GM12878 (cell line): ENCODE results near the gene COPS3. TPM values are rescaled to one million over a fixed set of nuclear protein-coding genes. Genes with fewer than 3 reads are reported as not detected.
A peak's percentile ranks its signal among the peaks of the same experiment; 100 is the strongest.

Experiments
- ATAC-seq: fragments of 200-7000 bp; cut with Tn5 transposase; 3 replicates; pipeline ENCODE4 v1.9.1; 2020; ENCODE audit warnings: mild to moderate bottlenecking, moderate library complexity
- BruUV-seq: library from RNA; stranded (reverse); fragments of 400-500 nt; replicated peaks from 2 replicates; lab custom pipeline; 2021; lab: Mats Ljungman, UMichigan
- CTCF ChIA-PET: fragments of 300-600 bp; sonication (Branson Sonifier 250); formaldehyde crosslinking; extraction: SDS; loops from one replicate; lab custom pipeline; 2021; ENCODE audit warnings: inconsistent platforms; lab: Yijun Ruan, JAX
- POLR2A ChIA-PET: fragments of 350-600 bp; formaldehyde crosslinking; extraction: SDS; loops from one replicate; lab custom pipeline; 2021; ENCODE audit warnings: inconsistent platforms; lab: Charles Lee
- RAD21 ChIA-PET: fragments of 300-600 bp; sonication (Branson Sonifier 250); formaldehyde crosslinking; loops from one replicate; lab custom pipeline; 2023; ENCODE audit warnings: antibody characterized with exemption; ENCODE audit not compliant: unreplicated experiment; lab: Charles Lee
- SMC1A ChIA-PET: fragments of 300-600 bp; sonication (Branson Sonifier 250); formaldehyde crosslinking; loops from one replicate; lab custom pipeline; 2023; ENCODE audit not compliant: unreplicated experiment, uncharacterized antibody; lab: Charles Lee
- DNase-seq: peaks from one replicate; pipeline ENCODE4 v3.0.0-alpha.2; 2011; ENCODE audit warnings: low read depth, low spot score
- FAIRE-seq: peaks from 3 replicates; lab custom pipeline; 2011; peaks lifted over from hg19 to GRCh38; lab: Jason Lieb, UNC
- H2AFZ ChIP-seq: 2 replicates; pipeline ENCODE4 v1.6.0; 2011; ENCODE audit warnings: low read depth, low read length, control low read depth; ENCODE audit not compliant: control insufficient read depth
- H3K27ac ChIP-seq: 2 replicates; pipeline ENCODE4 v1.5.1; 2011; ENCODE audit warnings: control low read depth; ENCODE audit not compliant: control insufficient read depth, insufficient read depth
- H3K27me3 ChIP-seq, 2 experiments: replicated peaks in 1 of 2; 2 replicates each; pipeline versions ENCODE4 v1.6.0 to v1.6.1; 2011; ENCODE audit warnings: low read length in 1 of 2; ENCODE audit not compliant: control insufficient read depth in 2 of 2, insufficient read depth in 2 of 2
- H3K36me3 ChIP-seq, 2 experiments: 2 replicates each; pipeline ENCODE4 v1.5.1; 2011; ENCODE audit warnings: low read length in 1 of 2; ENCODE audit not compliant: control insufficient read depth in 2 of 2, insufficient read depth in 2 of 2
- H3K4me1 ChIP-seq: 2 replicates; pipeline ENCODE4 v1.6.1; 2011; ENCODE audit warnings: mild to moderate bottlenecking, low read length, moderate library complexity, mixed read lengths; ENCODE audit not compliant: control insufficient read depth, insufficient read depth
- H3K4me2 ChIP-seq: 2 replicates; pipeline ENCODE4 v1.6.0; 2011; ENCODE audit warnings: control low read depth; ENCODE audit not compliant: control insufficient read depth, insufficient read depth
- H3K4me3 ChIP-seq: fragments of 200-600 bp; sonication (generic); 2 replicates; pipeline ENCODE4 v1.5.1; 2016
- H3K79me2 ChIP-seq: 2 replicates; pipeline ENCODE4 v1.6.0; 2011; ENCODE audit warnings: low read length; ENCODE audit not compliant: control insufficient read depth, insufficient read depth
- H3K9ac ChIP-seq: 2 replicates; pipeline ENCODE4 v1.8.0; 2011; ENCODE audit warnings: low read length, control low read depth, mixed read lengths; ENCODE audit not compliant: control insufficient read depth, insufficient read depth
- H3K9me3 ChIP-seq: replicated peaks from 3 replicates; pipeline ENCODE4 v1.5.1; 2011; ENCODE audit warnings: mild to moderate bottlenecking, low read length; ENCODE audit not compliant: control insufficient read depth, insufficient read depth
- H4K20me1 ChIP-seq: 2 replicates; pipeline ENCODE4 v1.6.0; 2011; ENCODE audit not compliant: control insufficient read depth, insufficient read depth
- CBX5 ChIP-seq: sonication (generic); IDR thresholded peaks from 2 replicates; pipeline ENCODE4 v1.6.1; 2016; ENCODE audit warnings: low read depth, moderate library complexity, mild to moderate bottlenecking, inconsistent platforms
- CREM ChIP-seq: IDR thresholded peaks from 2 replicates; pipeline ENCODE4 v1.6.1; 2014; ENCODE audit warnings: antibody characterized with exemption, low read depth
- ESRRA ChIP-seq: IDR thresholded peaks from 2 replicates; pipeline ENCODE4 v1.6.1; 2012; ENCODE audit warnings: mild to moderate bottlenecking, low read length, improper control_type of control experiment
- NR2C1 ChIP-seq: fragments of 450-650 bp; IDR thresholded peaks from 2 replicates; pipeline ENCODE4 v1.6.1; 2017; ENCODE audit warnings: antibody characterized with exemption, mild to moderate bottlenecking, moderate library complexity
- RAD21 ChIP-seq: IDR thresholded peaks from 2 replicates; pipeline ENCODE4 v1.6.1; 2011; ENCODE audit warnings: mild to moderate bottlenecking, low read depth, low read length, moderate library complexity; ENCODE audit not compliant: insufficient read depth
- SUZ12 ChIP-seq: fragments of 200-600 bp; sonication (generic); IDR thresholded peaks from one replicate; pipeline ENCODE4 v1.6.1; 2018; ENCODE audit warnings: antibody characterized with exemption, mild to moderate bottlenecking; ENCODE audit not compliant: unreplicated experiment
- TBL1XR1 ChIP-seq: IDR thresholded peaks from 2 replicates; pipeline ENCODE4 v1.6.1; 2012; ENCODE audit warnings: low read depth, low read length, improper control_type of control experiment
- ZNF274 ChIP-seq: IDR thresholded peaks from one replicate; pipeline ENCODE4 v1.8.0; 2011; ENCODE audit not compliant: insufficient read length, insufficient read depth
- WGBS: methylation state at CpG from one replicate; pipeline ENCODE4 v1.1.6; 2016; ENCODE audit warnings: low lambda C conversion rate; ENCODE audit not compliant: insufficient replicate concordance, insufficient coverage; ENCODE audit errors: missing lambda C conversion rate; 5-methylcytosine and 5-hydroxymethylcytosine counted together
- in situ Hi-C: fragments of 300-500 bp; cut with MboI; formaldehyde crosslinking; loops from 9 replicates; pipeline ENCODE4 v1.14.3; 2018; ENCODE audit warnings: mixed read lengths
- intact Hi-C: fragments of 100-400 bp; cut with micrococcal nuclease; formaldehyde crosslinking; loops from one replicate; pipeline ENCODE4 v1.14.2; 2022; ENCODE audit not compliant: unreplicated experiment
- polyA plus RNA-seq, 11 experiments: library from polyadenylated mRNA; depleted of rRNA in 4 of 11; unstranded in 6 of 11; stranded (reverse) in 5 of 11; fragments of >200 nt; fragmentation: Nextera tagmentation in 4 of 11; fragmentation: Illumina TruSeq in 1 of 11; extraction: Ambion mirVana in 4 of 11; extraction: Trizol in 1 of 11; gene quantifications; 1 replicate in 1 of 11; 2 replicates in 10 of 11; pipeline versions ENCODE4 v1.2.1 to v1.2.3, GENCODE V29; 2011 to 2016; ENCODE audit warnings: inconsistent platforms in 2 of 11, missing spikeins in 2 of 11, low read depth in 1 of 11
- total RNA-seq, 4 experiments: library from RNA; depleted of rRNA in 3 of 4; stranded (reverse); fragments of >200 nt in 3 of 4; fragmentation: Illumina TruSeq in 1 of 4; extraction: Trizol in 1 of 4; gene quantifications; 2 replicates each; pipeline versions ENCODE4 v1.2.1 to v1.2.3, GENCODE V29; 2013 to 2021
- TF ChIP-seq, protein P1 (sequence below): IDR thresholded peaks from 2 replicates; pipeline ENCODE4 v1.6.1; 2012; ENCODE audit warnings: low read depth, low read length, improper control_type of control experiment
- TF ChIP-seq, protein P2 (sequence below): fragments of 450-650 bp; IDR thresholded peaks from 2 replicates; pipeline ENCODE4 v1.6.1; 2017; ENCODE audit warnings: low read depth, mild to moderate bottlenecking, moderate library complexity
- TF ChIP-seq, protein P3 (sequence below): fragments of 450-650 bp; IDR thresholded peaks from 2 replicates; pipeline ENCODE4 v1.6.1; 2018; ENCODE audit warnings: borderline replicate concordance, mild to moderate bottlenecking; ENCODE audit not compliant: partially characterized antibody

The COPS3 gene
- total and polyA plus RNA-seq, 10 of the 15 experiments (the other 5 are each of a cell fraction or from before 2014, with no cell fraction given): 99.7 to 187 (median 133) TPM

- H3K36me3 ChIP-seq: peaks cover 23 to 31% of the 10 kb centered on the region in 2 experiments
- H2AFZ ChIP-seq: no peak overlapping the region
- DNase-seq (no peak), ATAC-seq (no peak), FAIRE-seq (no peak)
- ChIA-PET CTCF (interaction anchor here (0.9 to 2.4 kb wide), 2 partner anchors 12 to 117 kb away, joined by 3 to 12 read pairs; no protein-coding TSS in a partner anchor), RAD21 (no interaction called here), SMC1A (interaction anchor here (0.9 to 1.9 kb wide), 2 partner anchors 21 to 257 kb away, joined by 3 to 8 read pairs; no protein-coding TSS in a partner anchor), POLR2A (interaction anchor here (0.6 to 1.0 kb wide), 2 partner anchors 8 to 23 kb away, joined by 3 to 4 read pairs; partner anchors contain the start of gene COPS3)
- H3K27ac ChIP-seq: no peak overlapping the region
- no peaks in the 10 kb centered on the region for H3K9me3 ChIP-seq
- H4K20me1 ChIP-seq: no peaks in the 10 kb centered on the region
- BruUV-seq: TSS peak; percentile 50
- in situ Hi-C loops: no loop called here
- H3K4me3 ChIP-seq: no peak overlapping the region
- H3K79me2 ChIP-seq: no peaks in the 10 kb centered on the region
- H3K27me3 ChIP-seq: no peaks in the 10 kb centered on the region
- intact Hi-C loops: no loop called here
- no peak for TF ChIP-seq ZNF274
- TF ChIP-seq ESRRA: no peak
- no peak for TF ChIP-seq CBX5
- no peak for TF ChIP-seq SUZ12
- TF ChIP-seq CREM: no peak
- TF ChIP-seq, protein P1, sequence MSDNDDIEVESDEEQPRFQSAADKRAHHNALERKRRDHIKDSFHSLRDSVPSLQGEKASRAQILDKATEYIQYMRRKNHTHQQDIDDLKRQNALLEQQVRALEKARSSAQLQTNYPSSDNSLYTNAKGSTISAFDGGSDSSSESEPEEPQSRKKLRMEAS: no peak
- TF ChIP-seq, protein P2, sequence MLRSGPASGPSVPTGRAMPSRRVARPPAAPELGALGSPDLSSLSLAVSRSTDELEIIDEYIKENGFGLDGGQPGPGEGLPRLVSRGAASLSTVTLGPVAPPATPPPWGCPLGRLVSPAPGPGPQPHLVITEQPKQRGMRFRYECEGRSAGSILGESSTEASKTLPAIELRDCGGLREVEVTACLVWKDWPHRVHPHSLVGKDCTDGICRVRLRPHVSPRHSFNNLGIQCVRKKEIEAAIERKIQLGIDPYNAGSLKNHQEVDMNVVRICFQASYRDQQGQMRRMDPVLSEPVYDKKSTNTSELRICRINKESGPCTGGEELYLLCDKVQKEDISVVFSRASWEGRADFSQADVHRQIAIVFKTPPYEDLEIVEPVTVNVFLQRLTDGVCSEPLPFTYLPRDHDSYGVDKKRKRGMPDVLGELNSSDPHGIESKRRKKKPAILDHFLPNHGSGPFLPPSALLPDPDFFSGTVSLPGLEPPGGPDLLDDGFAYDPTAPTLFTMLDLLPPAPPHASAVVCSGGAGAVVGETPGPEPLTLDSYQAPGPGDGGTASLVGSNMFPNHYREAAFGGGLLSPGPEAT: no peak
- TF ChIP-seq RAD21: no peak
- TF ChIP-seq, protein P3, sequence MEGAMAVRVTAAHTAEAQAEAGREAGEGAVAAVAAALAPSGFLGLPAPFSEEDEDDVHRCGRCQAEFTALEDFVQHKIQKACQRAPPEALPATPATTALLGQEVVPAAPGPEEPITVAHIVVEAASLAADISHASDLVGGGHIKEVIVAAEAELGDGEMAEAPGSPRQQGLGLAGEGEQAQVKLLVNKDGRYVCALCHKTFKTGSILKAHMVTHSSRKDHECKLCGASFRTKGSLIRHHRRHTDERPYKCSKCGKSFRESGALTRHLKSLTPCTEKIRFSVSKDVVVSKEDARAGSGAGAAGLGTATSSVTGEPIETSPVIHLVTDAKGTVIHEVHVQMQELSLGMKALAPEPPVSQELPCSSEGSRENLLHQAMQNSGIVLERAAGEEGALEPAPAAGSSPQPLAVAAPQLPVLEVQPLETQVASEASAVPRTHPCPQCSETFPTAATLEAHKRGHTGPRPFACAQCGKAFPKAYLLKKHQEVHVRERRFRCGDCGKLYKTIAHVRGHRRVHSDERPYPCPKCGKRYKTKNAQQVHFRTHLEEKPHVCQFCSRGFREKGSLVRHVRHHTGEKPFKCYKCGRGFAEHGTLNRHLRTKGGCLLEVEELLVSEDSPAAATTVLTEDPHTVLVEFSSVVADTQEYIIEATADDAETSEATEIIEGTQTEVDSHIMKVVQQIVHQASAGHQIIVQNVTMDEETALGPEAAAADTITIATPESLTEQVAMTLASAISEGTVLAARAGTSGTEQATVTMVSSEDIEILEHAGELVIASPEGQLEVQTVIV: no peak
- no peak for TF ChIP-seq NR2C1
- no peak for TF ChIP-seq TBL1XR1
- H3K9ac ChIP-seq: no peak overlapping the region
- WGBS: 97% methylated on average over 7 of the region's 7 CpGs
- no peak overlapping the region for H3K4me2 ChIP-seq
- no peaks in the 10 kb centered on the region for H3K4me1 ChIP-seq
Measured at GRCh38 chr17:17258011-17258410, 23.0 kb downstream of the COPS3 start.
